Middle frontal gyrus (tissue), 1 donor: ENCODE measurements around the gene ITGA1.

Experiments
- DNase-seq: peaks from one replicate; pipeline ENCODE4 v3.0.0-alpha.2; 2015; ENCODE audit warnings: low spot score; ENCODE audit errors: extremely low spot score

The ITGA1 gene

GRCh38 chr5:52994266-52994665, 206.6 kb downstream of the ITGA1 start:
- no peak for DNase-seq

- no peak for DNase-seq
Measured at GRCh38 chr5:52995095-52995494, 207.4 kb downstream of the ITGA1 start.

- no peak for DNase-seq
Measured at GRCh38 chr5:52995914-52996313, 208.2 kb downstream of the ITGA1 start.

GRCh38 chr5:52996979-52997378, 209.3 kb downstream of the ITGA1 start:
- DNase-seq, result no peak

GRCh38 chr5:52997424-52997823, 209.7 kb downstream of the ITGA1 start:
- DNase-seq, result peak; percentile 74

GRCh38 chr5:52998552-52999313, 211.0 kb downstream of the ITGA1 start:
- DNase-seq, result no peak

GRCh38 chr5:52999344-52999949, 211.7 kb downstream of the ITGA1 start:
- DNase-seq, result no peak

- DNase-seq, result no peak
Measured at GRCh38 chr5:53001541-53001940, 213.8 kb downstream of the ITGA1 start.

GRCh38 chr5:53002491-53002890, 214.8 kb downstream of the ITGA1 start:
- no peak for DNase-seq

- DNase-seq, result no peak
Measured at GRCh38 chr5:53003144-53003543, 215.4 kb downstream of the ITGA1 start.

GRCh38 chr5:53006911-53007890, 219.5 kb downstream of the ITGA1 start:
- no peak for DNase-seq

GRCh38 chr5:53008751-53009150, 221.0 kb downstream of the ITGA1 start:
- DNase-seq, result no peak
